ENCODE data around the gene TGM6. TPM values are rescaled to one million over a fixed set of nuclear protein-coding genes. Genes with fewer than 3 reads are reported as not detected.

The TGM6 gene
- total and polyA plus RNA-seq, 7 experiments from 2014 or later = not detected

GRCh38 chr20:2348336-2348735, 32.4 kb upstream of the TGM6 start:
- DNase-seq (no peak), ATAC-seq (no peak)
- no peaks in the 10 kb centered on the region for H3K27me3 ChIP-seq (ENCODE audit: control insufficient read depth in 2 of 2, insufficient read depth in 2 of 2, low read length in 2 of 2)
- Mint-ChIP-seq H3K4me1 (peaks cover 0 to 6% (median 3%) of the 10 kb centered on the region in 7 donors), H3K27ac (no peak overlapping the region), H3K9me3 (peaks cover 0 to 7% (median 2%) of the 10 kb centered on the region in 11 donors), H3K4me3 (no peak overlapping the region), H3K36me3 (peaks cover 0 to 3% (median 0%) of the 10 kb centered on the region in 5 donors), H3K27me3 (peaks cover 18 to 31% (median 24%) of the 10 kb centered on the region in 5 donors)
- ChIA-PET CTCF (no interaction called here), POLR2A (no interaction called here)
- intact Hi-C loops (cut with micrococcal nuclease) = loop anchor here in 1 of 2 donors (5.0 kb wide), 1 partner anchor 141 kb away; no protein-coding TSS in a partner anchor
- no peaks in the 10 kb centered on the region for H3K4me1 ChIP-seq (ENCODE audit: control insufficient read depth in 2 of 2, insufficient read depth in 2 of 2, low read length in 2 of 2)
- H3K9me3 ChIP-seq (ENCODE audit: control insufficient read depth in 2 of 3, low read length in 3 of 3) = no peaks in the 10 kb centered on the region
- H3K27ac ChIP-seq (ENCODE audit: low read depth, low read length) = no peak overlapping the region
- H3K4me3 ChIP-seq (ENCODE audit: low read length) = no peak overlapping the region
- no peaks in the 10 kb centered on the region for H3K36me3 ChIP-seq (ENCODE audit: control insufficient read depth in 2 of 3, insufficient read depth in 3 of 3, low read length in 3 of 3)

GRCh38 chr20:2349801-2350200, 30.9 kb upstream of the TGM6 start:
- Mint-ChIP-seq H3K27ac (no peak overlapping the region), H3K4me3 (no peak overlapping the region), H3K27me3 (peaks cover 25 to 37% (median 33%) of the 10 kb centered on the region in 5 donors), H3K4me1 (peaks cover 0 to 6% (median 3%) of the 10 kb centered on the region in 7 donors), H3K36me3 (peaks cover 0 to 3% (median 0%) of the 10 kb centered on the region in 5 donors), H3K9me3 (peaks cover 0 to 6% (median 2%) of the 10 kb centered on the region in 11 donors)
- H3K9me3 ChIP-seq (ENCODE audit: control insufficient read depth in 2 of 3, low read length in 3 of 3) = no peaks in the 10 kb centered on the region
- no peak for DNase-seq
- POLR2A ChIA-PET = no interaction called here
- intact Hi-C loops (cut with micrococcal nuclease) = loop anchor here (2.0 to 5.0 kb wide), 2 partner anchors 142 to 651 kb away; no protein-coding TSS in a partner anchor
- no peaks in the 10 kb centered on the region for H3K36me3 ChIP-seq (ENCODE audit: control insufficient read depth in 2 of 3, insufficient read depth in 3 of 3, low read length in 3 of 3)
- CTCF ChIA-PET = no interaction called here
- H3K27me3 ChIP-seq (ENCODE audit: control insufficient read depth in 2 of 2, insufficient read depth in 2 of 2, low read length in 2 of 2) = no peaks in the 10 kb centered on the region
- H3K27ac ChIP-seq (ENCODE audit: low read depth, low read length) = no peak overlapping the region
- no peak for ATAC-seq
- no peaks in the 10 kb centered on the region for H3K4me1 ChIP-seq (ENCODE audit: control insufficient read depth in 2 of 2, insufficient read depth in 2 of 2, low read length in 2 of 2)
- H3K4me3 ChIP-seq (ENCODE audit: low read length) = no peak overlapping the region

GRCh38 chr20:2350606-2351005, 30.1 kb upstream of the TGM6 start:
- Mint-ChIP-seq H3K9me3 (peaks cover 0 to 6% (median 2%) of the 10 kb centered on the region in 11 donors), H3K4me1 (peaks cover 0 to 6% (median 3%) of the 10 kb centered on the region in 7 donors), H3K36me3 (peaks cover 0 to 3% (median 0%) of the 10 kb centered on the region in 5 donors), H3K27me3 (peaks cover 25 to 40% (median 32%) of the 10 kb centered on the region in 5 donors), H3K4me3 (no peak overlapping the region), H3K27ac (no peak overlapping the region)
- intact Hi-C loops (cut with micrococcal nuclease) = loop anchor here (1.0 to 2.0 kb wide), 2 partner anchors 102 to 650 kb away; no protein-coding TSS in a partner anchor
- H3K27me3 ChIP-seq (ENCODE audit: control insufficient read depth in 2 of 2, insufficient read depth in 2 of 2, low read length in 2 of 2) = no peaks in the 10 kb centered on the region
- H3K36me3 ChIP-seq (ENCODE audit: control insufficient read depth in 2 of 3, insufficient read depth in 3 of 3, low read length in 3 of 3) = no peaks in the 10 kb centered on the region
- no peak overlapping the region for H3K27ac ChIP-seq (ENCODE audit: low read depth, low read length)
- CTCF ChIA-PET = no interaction called here
- no peak overlapping the region for H3K4me3 ChIP-seq (ENCODE audit: low read length)
- POLR2A ChIA-PET = interaction anchor here (0.6 kb wide), 1 partner anchor 399 kb away, joined by 3 read pairs; no protein-coding TSS in a partner anchor
- DNase-seq = no peak
- ATAC-seq = no peak
- no peaks in the 10 kb centered on the region for H3K4me1 ChIP-seq (ENCODE audit: control insufficient read depth in 2 of 2, insufficient read depth in 2 of 2, low read length in 2 of 2)
- no peaks in the 10 kb centered on the region for H3K9me3 ChIP-seq (ENCODE audit: control insufficient read depth in 2 of 3, low read length in 3 of 3)

DNA sequence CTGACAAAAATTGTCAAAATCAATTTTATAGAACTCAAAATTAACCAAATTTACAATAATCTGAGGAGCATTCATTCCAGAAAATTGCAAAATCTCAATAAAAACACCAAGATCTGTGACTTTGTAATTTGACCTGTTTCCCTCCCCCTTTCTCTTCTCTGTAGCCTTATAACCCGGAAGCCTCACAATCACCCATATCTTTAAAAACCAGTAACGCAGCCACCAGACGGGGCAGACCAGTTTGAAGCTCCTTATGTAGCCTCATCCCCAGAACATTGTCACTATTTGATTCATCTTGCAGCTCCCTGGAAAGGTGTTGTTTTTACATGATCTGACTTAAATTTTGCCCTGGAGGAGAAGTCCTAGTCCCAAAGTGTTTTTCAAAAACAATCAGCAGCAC, 27.5 kb upstream of the TGM6 start:
- H3K27me3 Mint-ChIP-seq = peaks cover 12 to 49% (median 19%) of the 10 kb centered on the region in 5 donors
- peaks cover 0 to 2% (median 0%) of the 10 kb centered on the region in 11 donors for H3K9me3 Mint-ChIP-seq

GRCh38 chr20:2357114-2357513, 23.6 kb upstream of the TGM6 start:
- Histone ChIP-seq H3K27ac (ENCODE audit: low read depth, low read length) (no peak overlapping the region), H3K27me3 (ENCODE audit: control insufficient read depth in 2 of 2, insufficient read depth in 2 of 2, low read length in 2 of 2) (no peaks in the 10 kb centered on the region), H3K4me3 (ENCODE audit: low read length) (no peak overlapping the region), H3K36me3 (ENCODE audit: control insufficient read depth in 2 of 3, insufficient read depth in 3 of 3, low read length in 3 of 3) (no peaks in the 10 kb centered on the region), H3K9me3 (ENCODE audit: control insufficient read depth in 2 of 3, low read length in 3 of 3) (peaks cover 0 to 6% (median 0%) of the 10 kb centered on the region in 3 experiments), H3K4me1 (ENCODE audit: control insufficient read depth in 2 of 2, insufficient read depth in 2 of 2, low read length in 2 of 2) (no peaks in the 10 kb centered on the region)
- peaks cover 0 to 5% (median 5%) of the 10 kb centered on the region in 5 donors for H3K36me3 Mint-ChIP-seq
- no peak for ATAC-seq
- no peak overlapping the region for H3K27ac Mint-ChIP-seq
- intact Hi-C loops (cut with micrococcal nuclease) = no loop called here
- DNase-seq = no peak
- peaks cover 6 to 68% (median 20%) of the 10 kb centered on the region in 5 donors for H3K27me3 Mint-ChIP-seq
- ChIA-PET CTCF (no interaction called here), POLR2A (no interaction called here)
- no peak overlapping the region for H3K4me3 Mint-ChIP-seq
- peaks cover 2 to 34% (median 15%) of the 10 kb centered on the region in 11 donors for H3K9me3 Mint-ChIP-seq
- H3K4me1 Mint-ChIP-seq = peaks cover 0 to 4% (median 0%) of the 10 kb centered on the region in 7 donors

More for the DNA sequence above, 27.5 kb upstream of the TGM6 start:
- no peak overlapping the region for H3K4me3 ChIP-seq (ENCODE audit: low read length)
- no peak for ATAC-seq
- DNase-seq = no peak
- no peak overlapping the region for H3K27ac Mint-ChIP-seq
- no peak overlapping the region for H3K27ac ChIP-seq (ENCODE audit: low read depth, low read length)
- H3K4me1 ChIP-seq (ENCODE audit: control insufficient read depth in 2 of 2, insufficient read depth in 2 of 2, low read length in 2 of 2) = no peaks in the 10 kb centered on the region
- peaks cover 0 to 6% (median 3%) of the 10 kb centered on the region in 7 donors for H3K4me1 Mint-ChIP-seq
- CTCF ChIA-PET = no interaction called here
- intact Hi-C loops (cut with micrococcal nuclease) = no loop called here
- no peaks in the 10 kb centered on the region for H3K36me3 ChIP-seq (ENCODE audit: control insufficient read depth in 2 of 3, insufficient read depth in 3 of 3, low read length in 3 of 3)
- H3K4me3 Mint-ChIP-seq = no peak overlapping the region
- H3K27me3 ChIP-seq (ENCODE audit: control insufficient read depth in 2 of 2, insufficient read depth in 2 of 2, low read length in 2 of 2) = no peaks in the 10 kb centered on the region
- POLR2A ChIA-PET = no interaction called here
- no peaks in the 10 kb centered on the region for H3K36me3 Mint-ChIP-seq
- H3K9me3 ChIP-seq (ENCODE audit: control insufficient read depth in 2 of 3, low read length in 3 of 3) = no peaks in the 10 kb centered on the region

DNA sequence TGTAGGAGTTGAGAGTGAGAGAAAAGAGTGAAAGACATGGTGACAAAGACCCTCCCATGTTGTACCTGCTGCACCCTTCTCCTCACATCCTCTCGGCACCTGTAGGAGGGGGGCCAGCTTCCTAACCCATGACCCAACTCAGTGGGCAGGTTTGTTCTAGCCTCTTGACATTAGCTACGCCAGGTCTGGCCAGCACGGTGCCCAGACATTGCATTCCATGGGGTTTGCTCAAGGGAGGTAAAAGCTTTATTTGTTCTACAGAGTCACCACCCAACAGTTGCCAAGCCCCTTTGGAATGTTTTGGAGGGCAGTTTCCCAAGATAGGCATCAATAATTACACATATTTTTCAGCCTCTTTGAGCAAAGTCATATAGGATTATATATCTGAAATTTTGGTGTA, 22.7 kb upstream of the TGM6 start:
- H3K4me1 Mint-ChIP-seq = no peaks in the 10 kb centered on the region
- DNase-seq (no peak), ATAC-seq (no peak)
- H3K4me1 ChIP-seq (ENCODE audit: control insufficient read depth in 2 of 2, insufficient read depth in 2 of 2, low read length in 2 of 2) = no peaks in the 10 kb centered on the region
- intact Hi-C loops (cut with micrococcal nuclease) = no loop called here
- ChIA-PET CTCF (no interaction called here), POLR2A (no interaction called here)
- H3K27ac ChIP-seq (ENCODE audit: low read depth, low read length) = no peak overlapping the region
- H3K27ac Mint-ChIP-seq = no peak overlapping the region
- H3K27me3 ChIP-seq (ENCODE audit: control insufficient read depth in 2 of 2, insufficient read depth in 2 of 2, low read length in 2 of 2) = no peaks in the 10 kb centered on the region
- peaks cover 0 to 7% (median 0%) of the 10 kb centered on the region in 3 experiments for H3K9me3 ChIP-seq (ENCODE audit: control insufficient read depth in 2 of 3, low read length in 3 of 3)
- no peaks in the 10 kb centered on the region for H3K36me3 ChIP-seq (ENCODE audit: control insufficient read depth in 2 of 3, insufficient read depth in 3 of 3, low read length in 3 of 3)
- H3K36me3 Mint-ChIP-seq = peaks cover 0 to 5% (median 5%) of the 10 kb centered on the region in 5 donors
- no peak overlapping the region for H3K4me3 Mint-ChIP-seq
- H3K27me3 Mint-ChIP-seq = peaks cover 6 to 65% (median 19%) of the 10 kb centered on the region in 5 donors
- H3K4me3 ChIP-seq (ENCODE audit: low read length) = no peak overlapping the region
- peaks cover 2 to 38% (median 15%) of the 10 kb centered on the region in 11 donors for H3K9me3 Mint-ChIP-seq

DNA sequence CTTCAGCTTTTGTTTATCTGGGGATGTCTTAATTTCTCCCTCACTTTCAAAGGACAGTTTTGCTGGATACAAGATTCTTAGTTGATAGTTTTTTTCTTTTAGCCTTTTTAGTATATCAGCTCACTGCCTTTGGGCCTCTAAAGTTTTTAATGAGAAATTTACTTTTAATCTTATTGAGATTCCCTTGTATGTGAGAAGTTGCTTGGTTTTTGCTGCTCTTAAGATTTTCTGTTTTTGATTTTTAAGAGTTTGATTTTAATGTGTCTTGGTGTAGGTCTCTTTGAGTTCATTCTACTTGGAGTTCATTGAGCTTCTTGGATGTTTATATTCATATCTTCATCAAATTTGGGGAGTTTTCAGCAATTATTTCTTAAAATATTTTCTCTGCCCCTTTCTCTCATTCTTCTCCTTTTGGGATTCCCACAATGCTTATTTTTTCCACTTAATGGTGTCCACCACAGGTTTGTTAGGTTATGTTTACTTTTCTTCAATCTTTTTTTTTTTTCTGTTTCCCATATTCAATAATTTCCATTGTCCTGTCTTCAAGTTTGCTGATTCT, 19.6 kb upstream of the TGM6 start:
- ATAC-seq (no peak), DNase-seq (no peak)
- no peak overlapping the region for H3K27ac ChIP-seq (ENCODE audit: low read depth, low read length)
- no peaks in the 10 kb centered on the region for H3K4me1 ChIP-seq (ENCODE audit: control insufficient read depth in 2 of 2, insufficient read depth in 2 of 2, low read length in 2 of 2)
- peaks cover 2 to 42% (median 15%) of the 10 kb centered on the region in 11 donors for H3K9me3 Mint-ChIP-seq
- no peaks in the 10 kb centered on the region for H3K36me3 ChIP-seq (ENCODE audit: control insufficient read depth in 2 of 3, insufficient read depth in 3 of 3, low read length in 3 of 3)
- intact Hi-C loops (cut with micrococcal nuclease) = no loop called here
- peaks cover 0 to 10% (median 5%) of the 10 kb centered on the region in 5 donors for H3K36me3 Mint-ChIP-seq
- no peak overlapping the region for H3K27ac Mint-ChIP-seq
- H3K4me1 Mint-ChIP-seq = no peaks in the 10 kb centered on the region
- H3K4me3 ChIP-seq (ENCODE audit: low read length) = no peak overlapping the region
- CTCF ChIA-PET = no interaction called here
- H3K9me3 ChIP-seq (ENCODE audit: control insufficient read depth in 2 of 3, low read length in 3 of 3) = peaks cover 0 to 7% (median 0%) of the 10 kb centered on the region in 3 experiments
- POLR2A ChIA-PET = no interaction called here
- H3K4me3 Mint-ChIP-seq = no peak overlapping the region
- H3K27me3 ChIP-seq (ENCODE audit: control insufficient read depth in 2 of 2, insufficient read depth in 2 of 2, low read length in 2 of 2) = no peaks in the 10 kb centered on the region
- peaks cover 16 to 51% (median 25%) of the 10 kb centered on the region in 5 donors for H3K27me3 Mint-ChIP-seq
